OCI-LY7 (cell line): ENCODE results near the gene HEPACAM. TPM values are rescaled to one million over a fixed set of nuclear protein-coding genes. Genes with fewer than 3 reads are reported as not detected.
A peak's percentile ranks its signal among the peaks of the same experiment; 100 is the strongest.

ENCODE experiments used
- BruUV-seq: library from RNA; stranded (reverse); fragments of 400-500 nt; replicated peaks from 2 replicates; lab custom pipeline; 2021; lab: Mats Ljungman, UMichigan
- CTCF ChIA-PET: fragments of 300-600 bp; sonication (Branson Sonifier 250); formaldehyde crosslinking; loops from one replicate; lab custom pipeline; 2022; ENCODE audit warnings: antibody characterized with exemption; ENCODE audit not compliant: unreplicated experiment; lab: Charles Lee
- POLR2A ChIA-PET: fragments of 300-600 bp; sonication (Branson Sonifier 250); formaldehyde crosslinking; loops from one replicate; lab custom pipeline; 2022; ENCODE audit warnings: antibody characterized with exemption; lab: Charles Lee
- DNase-seq: peaks from one replicate; pipeline ENCODE4 v3.0.0-alpha.2; 2015; ENCODE audit warnings: low spot score
- H2AFZ ChIP-seq: fragments of 200-600 bp; sonication (generic), shearing (Covaris generic); 2 replicates; pipeline ENCODE4 v1.6.1; 2014; ENCODE audit warnings: mild to moderate bottlenecking, antibody characterized with exemption, low read length, moderate library complexity
- H3K27ac ChIP-seq: fragments of 200-600 bp; sonication (generic); 2 replicates; pipeline ENCODE4 v1.5.1; 2014; ENCODE audit warnings: mixed run types, low read depth, mild to moderate bottlenecking, moderate library complexity, low read length, inconsistent platforms; ENCODE audit not compliant: poor library complexity, severe bottlenecking
- H3K36me3 ChIP-seq: fragments of 200-600 bp; sonication (generic); 2 replicates; pipeline ENCODE4 v1.6.1; 2014; ENCODE audit warnings: mild to moderate bottlenecking, antibody characterized with exemption, low read length, moderate library complexity, mixed read lengths; ENCODE audit not compliant: insufficient read depth
- H3K4me1 ChIP-seq: fragments of 200-600 bp; sonication (generic); 2 replicates; pipeline ENCODE4 v1.5.1; 2014; ENCODE audit warnings: mild to moderate bottlenecking, low read length; ENCODE audit not compliant: insufficient read depth, poor library complexity, severe bottlenecking
- H3K4me2 ChIP-seq: fragments of 200-600 bp; sonication (generic); 2 replicates; pipeline ENCODE4 v1.6.1; 2014; ENCODE audit warnings: mild to moderate bottlenecking, low read length
- H3K4me3 ChIP-seq: fragments of 200-600 bp; sonication (generic); 2 replicates; pipeline ENCODE4 v1.5.1; 2014; ENCODE audit warnings: mild to moderate bottlenecking, low read depth, low read length; ENCODE audit not compliant: poor library complexity, severe bottlenecking
- H3K79me2 ChIP-seq: fragments of 200-600 bp; sonication (generic); 2 replicates; pipeline ENCODE4 v1.6.1; 2016; ENCODE audit warnings: low read depth, mild to moderate bottlenecking, low read length, moderate library complexity, mixed read lengths; ENCODE audit not compliant: insufficient read depth
- H3K9me2 ChIP-seq: fragments of 200-600 bp; sonication (generic); 2 replicates; pipeline ENCODE4 v1.6.1; 2016; ENCODE audit warnings: mild to moderate bottlenecking, low read length, mixed read lengths; ENCODE audit not compliant: insufficient read depth
- H3K9me3 ChIP-seq: fragments of 200-600 bp; sonication (generic); 2 replicates; pipeline ENCODE4 v1.6.1; 2014; ENCODE audit warnings: mild to moderate bottlenecking, mixed run types, low read length, mixed read lengths
- H4K20me1 ChIP-seq: fragments of 200-600 bp; sonication (generic); 2 replicates; pipeline ENCODE4 v1.6.1; 2014; ENCODE audit warnings: mild to moderate bottlenecking, antibody characterized with exemption, low read length, moderate library complexity, mixed read lengths; ENCODE audit not compliant: insufficient read depth
- EZH2phosphoT487 ChIP-seq: fragments of 200-600 bp; sonication (generic); IDR thresholded peaks from 2 replicates; pipeline ENCODE4 v1.6.1; 2018; ENCODE audit warnings: low read depth, borderline replicate concordance, mild to moderate bottlenecking, mixed run types, antibody characterized with exemption, low read length, moderate library complexity, mixed read lengths
- intact Hi-C: fragments of 100-400 bp; cut with micrococcal nuclease; formaldehyde crosslinking; loops from one replicate; pipeline ENCODE4 v1.10.0; 2022; ENCODE audit not compliant: unreplicated experiment
- total RNA-seq, 2 experiments: library from RNA; depleted of rRNA in 1 of 2; stranded (reverse); fragments of >200 nt in 1 of 2; shearing (Covaris generic) in 1 of 2; gene quantifications; 2 replicates each; pipeline ENCODE4 v1.2.3, GENCODE V29; 2014 to 2022
- TF ChIP-seq, protein P1 (sequence below): fragments of 200-600 bp; sonication (generic); conservative IDR thresholded peaks from 2 replicates; pipeline ENCODE4 v1.5.1; 2014; ENCODE audit warnings: mild to moderate bottlenecking, antibody characterized with exemption, low read length, moderate library complexity, mixed read lengths

HEPACAM gene
- total RNA-seq, 2 experiments from 2014 or later: not detected

GRCh38 chr11:124934862-124935547 lies 842 bp downstream of the HEPACAM start:
- Histone ChIP-seq H3K4me1 (no peaks in the 10 kb centered on the region), H3K9me2 (no peaks in the 10 kb centered on the region), H2AFZ (no peak overlapping the region), H3K4me3 (no peak overlapping the region), H4K20me1 (no peaks in the 10 kb centered on the region), H3K79me2 (no peaks in the 10 kb centered on the region), H3K27ac (no peak overlapping the region), H3K4me2 (no peak overlapping the region), H3K36me3 (no peaks in the 10 kb centered on the region), H3K9me3 (no peaks in the 10 kb centered on the region)
- POLR2A ChIA-PET: interaction anchor here (1.0 kb wide), 1 partner anchor 19 kb away, joined by 8 read pairs; no protein-coding TSS in a partner anchor
- BruUV-seq: no TSS peak
- no peak for DNase-seq
- CTCF ChIA-PET: no interaction called here
- intact Hi-C loops: no loop called here
- TF ChIP-seq, protein P1, sequence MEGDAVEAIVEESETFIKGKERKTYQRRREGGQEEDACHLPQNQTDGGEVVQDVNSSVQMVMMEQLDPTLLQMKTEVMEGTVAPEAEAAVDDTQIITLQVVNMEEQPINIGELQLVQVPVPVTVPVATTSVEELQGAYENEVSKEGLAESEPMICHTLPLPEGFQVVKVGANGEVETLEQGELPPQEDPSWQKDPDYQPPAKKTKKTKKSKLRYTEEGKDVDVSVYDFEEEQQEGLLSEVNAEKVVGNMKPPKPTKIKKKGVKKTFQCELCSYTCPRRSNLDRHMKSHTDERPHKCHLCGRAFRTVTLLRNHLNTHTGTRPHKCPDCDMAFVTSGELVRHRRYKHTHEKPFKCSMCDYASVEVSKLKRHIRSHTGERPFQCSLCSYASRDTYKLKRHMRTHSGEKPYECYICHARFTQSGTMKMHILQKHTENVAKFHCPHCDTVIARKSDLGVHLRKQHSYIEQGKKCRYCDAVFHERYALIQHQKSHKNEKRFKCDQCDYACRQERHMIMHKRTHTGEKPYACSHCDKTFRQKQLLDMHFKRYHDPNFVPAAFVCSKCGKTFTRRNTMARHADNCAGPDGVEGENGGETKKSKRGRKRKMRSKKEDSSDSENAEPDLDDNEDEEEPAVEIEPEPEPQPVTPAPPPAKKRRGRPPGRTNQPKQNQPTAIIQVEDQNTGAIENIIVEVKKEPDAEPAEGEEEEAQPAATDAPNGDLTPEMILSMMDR: peak; percentile 37
- TF ChIP-seq EZH2phosphoT487: no peak

GRCh38 chr11:124930799-124931198 lies 5.0 kb downstream of the HEPACAM start:
- TF ChIP-seq, protein P1: no peak
- TF ChIP-seq EZH2phosphoT487: no peak
- Histone ChIP-seq H3K4me2 (no peak overlapping the region), H3K27ac (no peak overlapping the region), H3K36me3 (no peaks in the 10 kb centered on the region), H4K20me1 (no peaks in the 10 kb centered on the region), H3K4me1 (no peaks in the 10 kb centered on the region), H3K9me2 (no peaks in the 10 kb centered on the region), H3K4me3 (no peak overlapping the region), H3K9me3 (no peaks in the 10 kb centered on the region), H2AFZ (no peak overlapping the region), H3K79me2 (no peaks in the 10 kb centered on the region)
- BruUV-seq: no TSS peak
- intact Hi-C loops: no loop called here
- CTCF ChIA-PET: no interaction called here
- POLR2A ChIA-PET: no interaction called here
- no peak for DNase-seq

DNA sequence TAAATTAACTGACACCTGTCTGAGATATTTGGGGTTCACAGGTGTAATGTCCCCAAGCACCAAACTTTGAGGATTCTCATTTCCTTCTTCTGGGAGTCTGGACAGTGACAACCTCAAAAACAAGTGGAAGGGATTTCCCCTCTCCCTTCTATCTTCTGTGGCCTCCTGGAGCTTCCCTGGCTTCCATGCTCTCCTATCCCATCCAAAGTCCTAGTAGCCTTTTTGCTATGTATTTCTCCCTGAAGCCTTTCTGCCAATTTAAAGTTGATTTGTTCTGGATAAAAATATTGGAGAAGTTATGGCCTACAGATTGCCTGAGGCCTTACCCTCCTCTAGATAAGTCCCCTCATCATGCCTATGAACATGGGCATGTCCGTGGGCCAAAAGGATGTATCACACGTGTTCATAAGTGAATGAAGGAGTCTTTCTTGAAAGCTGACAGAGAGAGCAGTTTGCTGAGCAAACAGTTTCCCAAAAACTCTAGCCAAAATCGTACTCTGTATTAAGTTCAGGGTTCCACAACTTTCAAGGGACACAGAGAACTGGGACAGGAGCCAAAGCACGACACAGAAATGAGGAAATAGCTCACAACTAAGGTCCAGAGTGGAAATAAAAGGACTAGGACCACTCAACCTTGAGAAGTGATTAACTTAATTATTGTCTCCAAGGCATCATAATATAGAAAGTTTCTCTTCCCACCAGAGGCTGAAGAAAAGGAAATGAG lies 6.7 kb downstream of the HEPACAM start:
- Histone ChIP-seq H3K9me2 (no peaks in the 10 kb centered on the region), H3K4me2 (no peak overlapping the region), H3K4me1 (no peaks in the 10 kb centered on the region), H3K9me3 (no peaks in the 10 kb centered on the region), H3K36me3 (no peaks in the 10 kb centered on the region), H3K4me3 (no peak overlapping the region), H2AFZ (no peak overlapping the region), H3K27ac (no peak overlapping the region), H3K79me2 (no peaks in the 10 kb centered on the region), H4K20me1 (no peaks in the 10 kb centered on the region)
- DNase-seq: no peak
- BruUV-seq: no TSS peak
- TF ChIP-seq, protein P1: no peak
- TF ChIP-seq EZH2phosphoT487: no peak
- intact Hi-C loops: no loop called here
- CTCF ChIA-PET: no interaction called here
- POLR2A ChIA-PET: no interaction called here
